GM12891 (cell line): Measurements from ENCODE around the gene FLNC.

ENCODE experiments used
- PAX5 ChIP-seq: IDR thresholded peaks from 2 replicates; pipeline ENCODE4 v1.6.1; 2011; ENCODE audit warnings: low read length, moderate library complexity, mild to moderate bottlenecking; ENCODE audit not compliant: insufficient read depth, severe bottlenecking
- POLR2A ChIP-seq: IDR thresholded peaks from 2 replicates; pipeline ENCODE4 v1.6.1; 2011; ENCODE audit warnings: low read depth, low read length, control low read depth
- POLR2AphosphoS5 ChIP-seq: IDR thresholded peaks from 2 replicates; pipeline ENCODE4 v1.6.1; 2011; ENCODE audit warnings: low read depth, low read length, control low read depth
- TAF1 ChIP-seq: IDR thresholded peaks from 2 replicates; pipeline ENCODE4 v1.6.1; 2011; ENCODE audit warnings: low read depth, low read length, control low read depth

- TF ChIP-seq POLR2AphosphoS5 (no peak), POLR2A (no peak), TAF1 (no peak), PAX5 (no peak)
Observed at GRCh38 chr7:128878226-128879105, 48.3 kb downstream of the FLNC start.
